Breast epithelium (tissue), 4 donors: Measurements from ENCODE around the gene HMGB4. TPM values are rescaled to one million over a fixed set of nuclear protein-coding genes. Genes with fewer than 3 reads are reported as not detected.

ENCODE experiments used
- DNase-seq, 2 donors: peaks; one replicate each; pipeline ENCODE4 v3.0.0-alpha.2; 2019; ENCODE audit warnings: low spot score in 2 of 2
- H3K27ac ChIP-seq, 2 donors: fragments of 200-600 bp; sonication (generic) in 1 of 2; one replicate each; pipeline ENCODE4 v1.5.1; 2016 to 2019; ENCODE audit warnings: mild to moderate bottlenecking in 1 of 2
- H3K27me3 ChIP-seq, 2 donors: fragments of 200-600 bp; sonication (generic) in 1 of 2; one replicate each; pipeline versions ENCODE4 v1.5.1 to v1.6.0; 2017 to 2019; ENCODE audit warnings: control low read depth in 1 of 2, mild to moderate bottlenecking in 1 of 2
- H3K36me3 ChIP-seq: fragments of 200-600 bp; one replicate; pipeline ENCODE4 v1.5.1; 2019
- H3K4me1 ChIP-seq, 2 donors: fragments of 200-600 bp; sonication (generic); one replicate each; pipeline ENCODE4 v1.5.1; 2016 to 2019; ENCODE audit warnings: control low read depth in 1 of 2
- H3K4me3 ChIP-seq, 3 donors: fragments of 200-600 bp; sonication (generic); 1 replicate in 2 of 3; 2 replicates in 1 of 3; pipeline ENCODE4 v1.5.1; 2016 to 2019; ENCODE audit warnings: mild to moderate bottlenecking in 3 of 3, moderate library complexity in 2 of 3
- H3K9me3 ChIP-seq, 2 donors: fragments of 200-600 bp; sonication (generic) in 1 of 2; one replicate each; pipeline ENCODE4 v1.5.1; 2016 to 2019; ENCODE audit warnings: control low read depth in 1 of 2
- POLR2A ChIP-seq: fragments of 450-650 bp; IDR thresholded peaks from one replicate; pipeline ENCODE4 v1.6.1; 2016; ENCODE audit warnings: antibody characterized with exemption, mild to moderate bottlenecking, moderate library complexity
- POLR2AphosphoS5 ChIP-seq, 3 donors: sonication (generic); formaldehyde crosslinking; IDR thresholded peaks; one replicate each; pipeline ENCODE4 v1.6.1; 2017; ENCODE audit warnings: antibody characterized with exemption in 3 of 3
- intact Hi-C: fragments of 100-400 bp; cut with DNase I; formaldehyde crosslinking; loops from one replicate; pipeline ENCODE4 v1.15.1; 2023; ENCODE audit warnings: low total_unique reads
- total RNA-seq, 3 donors: library from RNA; depleted of rRNA; stranded (reverse); fragments of >200 nt; gene quantifications; one replicate each; pipeline ENCODE4 v1.1.0, GENCODE V29; 2016
- TF ChIP-seq, protein P1 (sequence below), 3 donors: fragments of 450-650 bp; IDR thresholded peaks; one replicate each; pipeline ENCODE4 v1.5.1; 2016 to 2017; ENCODE audit warnings: antibody characterized with exemption in 3 of 3, mild to moderate bottlenecking in 3 of 3, moderate library complexity in 3 of 3

The HMGB4 gene
- total RNA-seq, 3 donors from 2014 or later = not detected

GRCh38 chr1:33905241-33905640 lies 41.4 kb downstream of the HMGB4 start:
- Histone ChIP-seq H3K9me3 (no peaks in the 10 kb centered on the region), H3K4me1 (no peaks in the 10 kb centered on the region), H3K27ac (no peak overlapping the region), H3K36me3 (no peaks in the 10 kb centered on the region), H3K4me3 (no peak overlapping the region), H3K27me3 (no peaks in the 10 kb centered on the region)
- no peak for DNase-seq
- intact Hi-C loops = no loop called here
- no peak for TF ChIP-seq POLR2A
- TF ChIP-seq, protein P1, sequence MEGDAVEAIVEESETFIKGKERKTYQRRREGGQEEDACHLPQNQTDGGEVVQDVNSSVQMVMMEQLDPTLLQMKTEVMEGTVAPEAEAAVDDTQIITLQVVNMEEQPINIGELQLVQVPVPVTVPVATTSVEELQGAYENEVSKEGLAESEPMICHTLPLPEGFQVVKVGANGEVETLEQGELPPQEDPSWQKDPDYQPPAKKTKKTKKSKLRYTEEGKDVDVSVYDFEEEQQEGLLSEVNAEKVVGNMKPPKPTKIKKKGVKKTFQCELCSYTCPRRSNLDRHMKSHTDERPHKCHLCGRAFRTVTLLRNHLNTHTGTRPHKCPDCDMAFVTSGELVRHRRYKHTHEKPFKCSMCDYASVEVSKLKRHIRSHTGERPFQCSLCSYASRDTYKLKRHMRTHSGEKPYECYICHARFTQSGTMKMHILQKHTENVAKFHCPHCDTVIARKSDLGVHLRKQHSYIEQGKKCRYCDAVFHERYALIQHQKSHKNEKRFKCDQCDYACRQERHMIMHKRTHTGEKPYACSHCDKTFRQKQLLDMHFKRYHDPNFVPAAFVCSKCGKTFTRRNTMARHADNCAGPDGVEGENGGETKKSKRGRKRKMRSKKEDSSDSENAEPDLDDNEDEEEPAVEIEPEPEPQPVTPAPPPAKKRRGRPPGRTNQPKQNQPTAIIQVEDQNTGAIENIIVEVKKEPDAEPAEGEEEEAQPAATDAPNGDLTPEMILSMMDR (IDR thresholded peaks at IDR 0.05) = no peak
- no peak for TF ChIP-seq POLR2AphosphoS5 (IDR thresholded peaks at IDR 0.05)

DNA sequence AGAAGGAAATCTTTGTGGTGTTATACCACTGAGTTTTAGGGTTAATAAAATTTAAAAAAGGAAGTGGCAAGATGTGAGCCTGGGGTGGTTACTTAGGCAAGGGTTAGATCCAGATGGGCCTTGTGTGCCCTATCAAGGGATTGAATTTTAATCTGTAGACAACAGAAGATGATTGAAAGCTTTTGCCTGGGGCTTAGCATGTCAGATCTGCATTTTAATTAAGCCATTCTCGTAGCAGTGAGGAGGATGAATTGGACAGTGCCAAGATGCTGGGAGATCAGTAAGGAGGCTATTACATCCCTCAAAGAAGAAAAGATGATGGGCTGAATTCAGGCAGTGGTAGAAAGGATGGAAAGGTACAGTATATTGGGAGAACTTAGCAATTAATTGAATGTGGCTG lies 42.3 kb downstream of the HMGB4 start:
- no peaks in the 10 kb centered on the region for H3K4me1 ChIP-seq
- H3K36me3 ChIP-seq = no peaks in the 10 kb centered on the region
- no peak overlapping the region for H3K27ac ChIP-seq
- no peaks in the 10 kb centered on the region for H3K27me3 ChIP-seq
- H3K4me3 ChIP-seq = no peak overlapping the region
- no peak for DNase-seq
- H3K9me3 ChIP-seq = no peaks in the 10 kb centered on the region
- intact Hi-C loops = no loop called here
- TF ChIP-seq POLR2AphosphoS5 (IDR thresholded peaks at IDR 0.05) = no peak
- no peak for TF ChIP-seq POLR2A
- TF ChIP-seq, protein P1 (IDR thresholded peaks at IDR 0.05) = no peak

- Histone ChIP-seq H3K4me1 (no peaks in the 10 kb centered on the region), H3K4me3 (no peak overlapping the region), H3K36me3 (no peaks in the 10 kb centered on the region), H3K9me3 (no peaks in the 10 kb centered on the region), H3K27me3 (no peaks in the 10 kb centered on the region), H3K27ac (no peak overlapping the region)
- TF ChIP-seq, protein P1 (IDR thresholded peaks at IDR 0.05) = no peak
- no peak for TF ChIP-seq POLR2A
- TF ChIP-seq POLR2AphosphoS5 (IDR thresholded peaks at IDR 0.05) = no peak
- intact Hi-C loops = no loop called here
- no peak for DNase-seq
Observed at GRCh38 chr1:33908324-33908956, 44.6 kb downstream of the HMGB4 start.
